GM12874 (cell line): Measurements from ENCODE around the gene PLEKHA7.

ENCODE experiments used
- CTCF ChIP-seq: IDR thresholded peaks from 2 replicates; pipeline ENCODE4 v1.5.1; 2011; ENCODE audit warnings: low read depth, mild to moderate bottlenecking, control low read depth, low read length, moderate library complexity; ENCODE audit not compliant: insufficient read depth

PLEKHA7 gene

GRCh38 chr11:16977994-16978315, 36.3 kb downstream of the PLEKHA7 start:
- TF ChIP-seq CTCF = no peak

GRCh38 chr11:16977136-16977993, 36.8 kb downstream of the PLEKHA7 start:
- no peak for TF ChIP-seq CTCF

- TF ChIP-seq CTCF = no peak
Observed at GRCh38 chr11:16976379-16976778, 37.8 kb downstream of the PLEKHA7 start.

- no peak for TF ChIP-seq CTCF
Observed at GRCh38 chr11:16975906-16976305, 38.3 kb downstream of the PLEKHA7 start.

GRCh38 chr11:16973338-16973964, 40.8 kb downstream of the PLEKHA7 start:
- TF ChIP-seq CTCF = no peak

- no peak for TF ChIP-seq CTCF
Observed at GRCh38 chr11:16969010-16969999, 44.9 kb downstream of the PLEKHA7 start.

GRCh38 chr11:16968196-16968595, 46.0 kb downstream of the PLEKHA7 start:
- no peak for TF ChIP-seq CTCF
